Colonic mucosa (tissue), 4 donors: ENCODE results near the gene EPRS1. TPM values are rescaled to one million over a fixed set of nuclear protein-coding genes. Genes with fewer than 3 reads are reported as not detected.

ENCODE experiments used
- DNase-seq: peaks from one replicate; pipeline ENCODE4 v3.0.0-alpha.2; 2020
- H3K27ac ChIP-seq: fragments of 200-600 bp; one replicate; pipeline ENCODE4 v1.8.0; 2021
- H3K27me3 ChIP-seq: fragments of 200-600 bp; one replicate; pipeline ENCODE4 v1.8.0; 2021
- H3K36me3 ChIP-seq: fragments of 200-600 bp; one replicate; pipeline ENCODE4 v1.8.0; 2021
- H3K4me1 ChIP-seq: fragments of 200-600 bp; one replicate; pipeline ENCODE4 v1.8.0; 2021; ENCODE audit warnings: mild to moderate bottlenecking
- H3K4me3 ChIP-seq: fragments of 200-600 bp; one replicate; pipeline ENCODE4 v1.8.0; 2021
- H3K9ac ChIP-seq, 2 donors: one replicate each; pipeline ENCODE4 v1.7.0; 2013; ENCODE audit warnings: control low read depth in 2 of 2, low read depth in 2 of 2, low read length in 2 of 2
- H3K9me3 ChIP-seq: fragments of 200-600 bp; one replicate; pipeline ENCODE4 v1.8.0; 2021
- CTCF ChIP-seq: fragments of 200-600 bp; IDR thresholded peaks from one replicate; pipeline ENCODE4 v1.8.0; 2022; ENCODE audit warnings: antibody characterized with exemption, mild to moderate bottlenecking
- intact Hi-C: fragments of 100-400 bp; cut with DNase I; formaldehyde crosslinking; loops from one replicate; pipeline ENCODE4 v1.14.1; 2022
- total RNA-seq, 2 donors: library from RNA; stranded (reverse); fragmentation: NEBNext Ultra II Directional in 1 of 2; extraction: Animal tissue kit (Norgen Biotek cat#: 25700) in 1 of 2; gene quantifications; one replicate each; pipeline ENCODE4 v1.2.1, GENCODE V29; 2021
- donor health status: healthy.
- donor health status: DM: no; HTN: no; CAD: no.
- donor health status: DM: no; HTN: no; CAD: no.

EPRS1 gene
- total RNA-seq, 2 donors from 2014 or later: 78.8 to 124 TPM

- TF ChIP-seq CTCF: no peak
- no peaks in the 10 kb centered on the region for H3K4me1 ChIP-seq
- no peak overlapping the region for H3K9ac ChIP-seq
- H3K4me3 ChIP-seq: no peak overlapping the region
- no peak overlapping the region for H3K27ac ChIP-seq
- H3K36me3 ChIP-seq: peaks cover 6% of the 10 kb centered on the region
- H3K9me3 ChIP-seq: no peaks in the 10 kb centered on the region
- no peaks in the 10 kb centered on the region for H3K27me3 ChIP-seq
- no peak for DNase-seq
- intact Hi-C loops: no loop called here
Observed at GRCh38 chr1:220001095-220001501, 45.2 kb downstream of the EPRS1 start.

DNA sequence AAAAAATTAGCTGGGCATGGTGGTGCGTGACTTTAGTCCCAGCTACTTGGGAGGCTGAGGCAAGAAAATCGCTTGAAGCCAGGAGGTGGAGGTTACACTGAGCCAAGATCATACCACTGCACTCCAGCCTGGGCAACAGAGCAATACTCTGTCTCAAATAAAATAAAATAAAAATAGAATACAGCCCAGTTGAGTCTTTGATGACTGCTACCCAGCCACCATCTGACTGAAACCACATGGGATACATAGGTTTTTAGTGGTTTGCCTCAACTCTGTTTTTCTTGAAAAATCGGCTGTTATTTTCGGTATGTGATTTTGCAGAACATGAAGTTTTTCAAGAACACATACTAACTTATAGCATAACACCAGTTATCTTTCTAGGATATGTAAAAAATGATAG, 46.5 kb downstream of the EPRS1 start:
- intact Hi-C loops: loop anchor here (10.0 kb wide), 1 partner anchor 105 kb away; no protein-coding TSS in a partner anchor

More for the DNA sequence above, 46.5 kb downstream of the EPRS1 start:
- H3K27me3 ChIP-seq: no peaks in the 10 kb centered on the region
- no peak overlapping the region for H3K9ac ChIP-seq
- no peaks in the 10 kb centered on the region for H3K9me3 ChIP-seq
- peaks cover 6% of the 10 kb centered on the region for H3K36me3 ChIP-seq
- H3K27ac ChIP-seq: no peak overlapping the region
- no peak overlapping the region for H3K4me3 ChIP-seq
- no peaks in the 10 kb centered on the region for H3K4me1 ChIP-seq
- DNase-seq: no peak
- no peak for TF ChIP-seq CTCF

Other genes starting within 250 kb of the EPRS1 start
- 10 to 100 TPM; 10.5 to 32.3 TPM for gene SLC30A10, start 117.9 kb downstream of the EPRS1 start, total RNA-seq
- 10 to 100 TPM; 57.5 to 71.5 TPM for gene BPNT1, start 43.3 kb upstream of the EPRS1 start, total RNA-seq
- 100 to 1,000 TPM in 1 of 2 donors, 10 to 100 TPM in 1; 80.6 to 114 TPM for gene IARS2, start 47.6 kb upstream of the EPRS1 start, total RNA-seq
- 10 to 100 TPM; 33.2 to 34.2 TPM for gene RAB3GAP2, start 225.9 kb upstream of the EPRS1 start, total RNA-seq